Activated naive CD4-positive, alpha-beta T cell treated with Interleukin-2 at 50 U/mL for 16 hours (primary cell): Measurements from ENCODE around the gene GPR21.

Experiments
- DNase-seq: peaks from one replicate; pipeline ENCODE4 v3.0.0-alpha.2; 2020

The GPR21 gene

DNA sequence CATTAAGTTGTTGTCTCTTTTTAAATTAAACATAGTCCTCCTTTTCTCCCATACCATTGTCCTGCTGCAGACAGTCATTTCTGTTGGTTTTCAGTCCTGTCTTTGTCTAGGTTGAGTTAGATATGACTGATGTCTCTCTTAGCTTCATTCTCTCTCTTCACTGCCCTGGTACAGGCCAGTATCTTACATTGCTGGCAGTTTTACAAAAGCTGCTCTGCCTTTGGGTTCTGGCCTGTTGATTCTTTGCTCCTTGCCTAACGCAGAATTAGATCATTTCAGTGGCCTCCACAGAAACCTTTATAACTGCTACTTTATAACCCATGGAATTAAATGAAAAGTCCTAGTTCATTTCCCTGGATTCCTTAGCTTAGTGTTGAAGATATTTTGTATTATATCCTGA is 33.7 kb downstream of the GPR21 start:
- no peak for DNase-seq

DNA sequence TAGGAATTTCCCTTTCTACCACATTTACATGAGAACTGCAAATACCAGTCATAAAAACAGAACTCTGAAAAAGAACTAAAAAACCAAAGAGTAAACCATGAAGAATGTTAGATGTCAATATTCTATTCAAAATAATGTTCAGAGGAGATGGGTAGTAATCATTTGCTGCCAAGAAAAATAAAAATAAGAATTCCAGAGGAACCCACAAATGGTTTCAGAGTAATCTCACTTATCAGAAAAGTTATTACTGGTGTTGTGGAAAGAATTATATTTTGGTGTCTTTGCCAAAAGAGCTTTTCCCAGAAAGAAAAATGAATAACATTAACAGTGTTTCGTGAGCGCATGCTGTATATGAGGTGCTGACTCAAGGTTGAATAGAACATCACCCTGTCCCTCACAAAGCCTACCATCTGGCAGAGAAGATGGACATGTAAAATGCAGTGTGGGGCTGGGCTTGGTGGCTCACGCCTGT is 35.6 kb downstream of the GPR21 start:
- DNase-seq: no peak

DNA sequence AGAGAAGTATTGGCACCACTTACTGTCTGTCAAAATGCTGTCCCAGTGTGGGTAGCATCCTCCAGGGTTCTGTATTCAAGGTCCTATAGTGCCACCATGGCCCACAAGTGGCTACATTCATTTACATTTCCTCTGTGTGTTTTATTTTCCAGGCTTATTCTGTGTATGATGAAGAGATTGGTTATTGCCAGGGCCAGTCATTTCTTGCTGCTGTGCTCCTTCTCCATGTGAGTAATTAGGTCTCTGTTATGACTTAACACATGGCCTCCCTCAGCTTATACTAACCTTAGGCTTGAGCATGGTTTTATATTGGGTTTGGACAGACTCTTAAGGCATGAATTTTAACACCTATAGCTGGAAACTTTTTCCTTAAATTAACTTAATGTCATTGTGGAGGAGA is 36.7 kb downstream of the GPR21 start:
- DNase-seq: no peak

DNA sequence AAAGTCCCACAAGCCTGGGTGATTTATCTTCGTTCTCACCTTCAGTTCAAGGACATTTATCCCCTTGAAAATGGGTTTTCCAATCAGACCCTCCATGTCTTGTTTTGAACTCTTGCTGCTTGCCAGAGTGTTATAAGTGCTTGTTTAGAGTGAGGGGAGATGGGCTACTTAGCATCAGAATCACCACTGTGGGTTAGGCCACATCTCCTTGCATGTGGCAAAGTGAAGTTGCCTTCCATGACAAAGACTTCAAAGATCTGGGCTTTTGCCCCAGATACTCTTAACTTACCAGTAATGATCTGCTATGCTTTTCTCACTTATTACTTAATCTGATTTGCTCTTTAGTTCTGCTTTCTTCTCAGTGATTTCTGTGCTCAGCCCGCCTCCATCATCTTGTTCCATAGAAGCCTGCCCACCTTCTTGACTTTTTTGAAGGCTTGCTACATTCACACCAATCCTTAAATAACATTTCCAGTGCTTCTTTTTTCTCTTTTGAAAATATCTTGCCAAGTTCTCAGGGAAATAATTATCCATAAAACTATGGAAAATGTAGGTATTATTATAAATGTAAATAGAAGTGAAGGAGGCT is 39.0 kb downstream of the GPR21 start:
- no peak for DNase-seq

DNA sequence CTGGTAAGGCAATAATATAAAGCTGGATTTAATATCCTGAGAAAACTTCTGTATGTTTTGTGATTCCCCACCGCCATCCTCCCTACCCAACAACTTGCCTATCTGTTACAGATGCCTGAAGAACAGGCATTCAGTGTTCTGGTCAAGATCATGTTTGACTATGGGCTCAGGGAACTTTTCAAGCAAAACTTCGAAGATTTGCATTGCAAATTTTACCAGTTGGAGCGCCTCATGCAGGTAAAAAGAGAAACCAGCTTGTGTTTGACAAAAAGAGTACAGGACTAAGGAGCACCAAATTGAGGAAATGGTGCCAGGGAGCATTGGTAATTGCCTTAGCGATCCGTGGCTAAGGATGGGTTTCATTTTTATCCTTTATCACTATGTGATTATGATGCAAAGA is 40.0 kb downstream of the GPR21 start:
- no peak for DNase-seq

DNA sequence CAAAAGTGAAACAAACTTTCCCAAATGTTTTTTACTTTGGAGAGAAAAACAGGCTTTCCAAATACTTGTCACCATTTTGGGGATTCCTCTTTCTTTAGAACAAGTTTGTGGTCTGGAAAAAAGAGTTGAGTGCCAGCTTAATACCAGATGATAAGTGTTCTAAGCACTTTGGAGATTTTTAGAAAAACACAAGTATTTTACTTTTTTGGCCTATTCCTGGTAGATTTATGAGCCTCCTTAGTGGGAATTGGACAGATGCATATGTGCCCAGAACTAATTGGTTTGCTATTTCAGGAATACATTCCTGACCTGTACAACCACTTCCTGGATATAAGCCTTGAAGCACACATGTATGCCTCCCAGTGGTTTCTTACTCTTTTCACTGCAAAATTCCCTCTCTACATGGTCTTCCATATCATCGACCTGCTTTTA is 40.5 kb downstream of the GPR21 start:
- no peak for DNase-seq

DNA sequence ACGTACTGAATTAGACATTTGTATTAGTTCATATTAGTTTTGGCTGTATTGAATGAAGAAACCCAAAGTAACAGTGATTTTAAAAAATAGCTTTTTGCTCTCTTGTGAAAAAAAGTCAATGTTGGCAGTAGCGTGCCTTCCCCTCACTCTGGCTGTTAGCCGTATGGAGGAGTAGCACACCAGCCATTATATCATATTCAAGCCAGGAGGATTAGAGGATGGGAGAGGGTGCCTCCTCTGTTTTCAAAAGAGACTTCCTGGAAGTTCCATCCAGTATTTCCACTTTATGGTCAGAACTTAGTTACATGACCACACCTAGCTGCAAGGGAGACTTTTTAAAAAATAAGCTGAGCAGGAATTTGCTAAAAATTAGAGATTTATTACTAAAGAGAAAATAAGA is 41.2 kb downstream of the GPR21 start:
- no peak for DNase-seq

DNA sequence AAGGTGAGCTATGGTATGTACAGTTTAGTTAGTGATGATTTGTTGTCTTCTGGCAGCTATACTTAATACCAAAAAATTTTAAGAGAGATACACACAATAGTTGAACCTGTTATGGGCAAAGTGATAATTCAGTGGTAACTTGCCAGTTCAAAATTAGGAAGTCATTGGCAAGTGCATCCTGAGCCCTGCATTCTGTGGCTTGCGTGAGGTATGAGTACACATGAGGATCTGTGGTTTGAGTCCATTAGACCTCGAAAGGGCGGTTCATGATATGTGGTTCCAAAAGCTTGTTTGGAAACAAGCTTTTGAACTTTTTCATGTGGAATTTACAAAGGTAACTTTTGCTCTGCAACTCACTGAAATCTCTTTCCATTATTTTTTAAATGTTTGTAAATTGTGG is 47.0 kb downstream of the GPR21 start:
- no peak for DNase-seq

DNA sequence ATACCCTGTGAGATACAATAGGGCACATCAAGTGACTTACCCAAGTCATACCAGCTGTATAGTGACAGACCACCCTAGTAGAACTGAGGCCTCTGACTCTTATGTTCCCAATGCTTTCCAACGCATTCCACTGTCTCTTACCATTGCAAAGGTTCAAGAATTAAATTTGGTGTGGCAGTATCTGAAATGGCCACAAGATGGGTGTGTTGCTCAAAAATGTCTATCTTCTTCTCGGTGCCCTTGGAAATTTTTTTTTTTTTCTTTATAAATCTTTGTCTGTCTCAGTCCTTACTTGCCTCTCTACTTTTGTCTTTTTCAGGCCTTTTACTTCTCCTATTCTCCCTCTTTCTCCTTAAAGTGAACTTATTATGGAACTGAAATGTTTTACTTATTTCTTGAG is 48.4 kb downstream of the GPR21 start:
- DNase-seq: no peak

DNA sequence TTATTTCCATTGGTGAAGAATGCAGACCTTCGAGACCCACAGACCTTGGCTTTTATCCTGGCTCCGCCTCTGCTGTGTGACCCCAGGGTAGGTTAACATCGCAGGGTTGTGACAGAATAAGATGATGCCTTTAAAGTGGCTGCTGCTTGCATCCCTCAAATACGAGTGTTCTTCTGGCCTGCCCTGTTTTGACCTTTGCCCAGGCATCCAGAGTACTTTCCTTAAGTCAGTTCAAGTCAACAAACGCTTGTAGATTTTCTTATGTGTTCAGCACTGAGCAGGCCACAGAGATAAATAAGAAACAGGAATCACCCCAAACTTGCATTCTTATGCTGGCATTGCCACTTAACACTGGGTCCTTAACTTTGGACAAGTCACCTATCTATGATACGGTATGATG is 50.2 kb downstream of the GPR21 start:
- no peak for DNase-seq

DNA sequence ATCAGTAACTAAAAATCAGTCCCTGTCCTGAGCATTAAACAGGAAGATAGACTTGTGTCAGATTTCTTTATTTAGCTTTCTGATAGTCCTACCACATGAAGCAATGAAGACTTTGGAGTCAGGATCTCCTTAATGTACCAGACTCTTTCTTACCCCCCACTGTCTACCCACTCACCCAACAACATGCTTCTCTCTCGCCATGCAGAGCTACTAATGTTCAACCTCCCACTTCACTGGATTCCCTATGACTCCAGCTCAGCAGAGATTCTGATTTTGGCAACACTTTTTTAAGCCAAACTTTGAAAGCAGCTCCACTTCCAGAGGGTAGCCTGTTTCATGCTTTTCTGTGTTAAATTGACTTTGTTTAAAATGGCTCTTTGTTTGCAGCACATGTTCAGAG is 50.8 kb downstream of the GPR21 start:
- DNase-seq: no peak
